ENCODE measurements around the gene RORB. TPM values are rescaled to one million over a fixed set of nuclear protein-coding genes. Genes with fewer than 3 reads are reported as not detected.

The RORB gene
- polyA plus RNA-seq, 1 donor from 2014 or later = 0.77 TPM

DNA sequence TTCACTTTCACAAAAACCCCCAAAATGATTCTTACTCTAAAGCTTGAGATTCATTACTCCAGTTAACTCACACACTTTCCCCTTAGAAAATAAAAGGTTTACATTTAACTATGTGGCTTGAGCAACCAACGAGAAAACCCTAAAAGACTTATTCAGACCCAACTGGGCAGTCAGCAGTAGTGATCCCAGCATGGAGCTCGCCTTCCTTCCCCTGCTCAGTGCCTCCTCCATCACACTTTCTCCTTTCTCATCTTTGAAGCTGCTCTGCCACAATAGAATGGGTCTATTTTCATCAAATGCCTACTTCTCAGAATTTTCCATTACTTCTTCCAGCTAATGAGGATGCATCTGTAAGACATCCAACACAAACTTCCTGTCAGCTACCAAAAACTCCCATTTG, 29.1 kb downstream of the RORB start:
- TF ChIP-seq MXI1 (conservative IDR thresholded peaks at IDR 0.05; ENCODE audit: poor library complexity, severe bottlenecking) = no peak
- TF ChIP-seq, protein P1, sequence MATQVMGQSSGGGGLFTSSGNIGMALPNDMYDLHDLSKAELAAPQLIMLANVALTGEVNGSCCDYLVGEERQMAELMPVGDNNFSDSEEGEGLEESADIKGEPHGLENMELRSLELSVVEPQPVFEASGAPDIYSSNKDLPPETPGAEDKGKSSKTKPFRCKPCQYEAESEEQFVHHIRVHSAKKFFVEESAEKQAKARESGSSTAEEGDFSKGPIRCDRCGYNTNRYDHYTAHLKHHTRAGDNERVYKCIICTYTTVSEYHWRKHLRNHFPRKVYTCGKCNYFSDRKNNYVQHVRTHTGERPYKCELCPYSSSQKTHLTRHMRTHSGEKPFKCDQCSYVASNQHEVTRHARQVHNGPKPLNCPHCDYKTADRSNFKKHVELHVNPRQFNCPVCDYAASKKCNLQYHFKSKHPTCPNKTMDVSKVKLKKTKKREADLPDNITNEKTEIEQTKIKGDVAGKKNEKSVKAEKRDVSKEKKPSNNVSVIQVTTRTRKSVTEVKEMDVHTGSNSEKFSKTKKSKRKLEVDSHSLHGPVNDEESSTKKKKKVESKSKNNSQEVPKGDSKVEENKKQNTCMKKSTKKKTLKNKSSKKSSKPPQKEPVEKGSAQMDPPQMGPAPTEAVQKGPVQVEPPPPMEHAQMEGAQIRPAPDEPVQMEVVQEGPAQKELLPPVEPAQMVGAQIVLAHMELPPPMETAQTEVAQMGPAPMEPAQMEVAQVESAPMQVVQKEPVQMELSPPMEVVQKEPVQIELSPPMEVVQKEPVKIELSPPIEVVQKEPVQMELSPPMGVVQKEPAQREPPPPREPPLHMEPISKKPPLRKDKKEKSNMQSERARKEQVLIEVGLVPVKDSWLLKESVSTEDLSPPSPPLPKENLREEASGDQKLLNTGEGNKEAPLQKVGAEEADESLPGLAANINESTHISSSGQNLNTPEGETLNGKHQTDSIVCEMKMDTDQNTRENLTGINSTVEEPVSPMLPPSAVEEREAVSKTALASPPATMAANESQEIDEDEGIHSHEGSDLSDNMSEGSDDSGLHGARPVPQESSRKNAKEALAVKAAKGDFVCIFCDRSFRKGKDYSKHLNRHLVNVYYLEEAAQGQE (IDR thresholded peaks at IDR 0.05; ENCODE audit: borderline replicate concordance) = no peak
- TF ChIP-seq, protein P2, sequence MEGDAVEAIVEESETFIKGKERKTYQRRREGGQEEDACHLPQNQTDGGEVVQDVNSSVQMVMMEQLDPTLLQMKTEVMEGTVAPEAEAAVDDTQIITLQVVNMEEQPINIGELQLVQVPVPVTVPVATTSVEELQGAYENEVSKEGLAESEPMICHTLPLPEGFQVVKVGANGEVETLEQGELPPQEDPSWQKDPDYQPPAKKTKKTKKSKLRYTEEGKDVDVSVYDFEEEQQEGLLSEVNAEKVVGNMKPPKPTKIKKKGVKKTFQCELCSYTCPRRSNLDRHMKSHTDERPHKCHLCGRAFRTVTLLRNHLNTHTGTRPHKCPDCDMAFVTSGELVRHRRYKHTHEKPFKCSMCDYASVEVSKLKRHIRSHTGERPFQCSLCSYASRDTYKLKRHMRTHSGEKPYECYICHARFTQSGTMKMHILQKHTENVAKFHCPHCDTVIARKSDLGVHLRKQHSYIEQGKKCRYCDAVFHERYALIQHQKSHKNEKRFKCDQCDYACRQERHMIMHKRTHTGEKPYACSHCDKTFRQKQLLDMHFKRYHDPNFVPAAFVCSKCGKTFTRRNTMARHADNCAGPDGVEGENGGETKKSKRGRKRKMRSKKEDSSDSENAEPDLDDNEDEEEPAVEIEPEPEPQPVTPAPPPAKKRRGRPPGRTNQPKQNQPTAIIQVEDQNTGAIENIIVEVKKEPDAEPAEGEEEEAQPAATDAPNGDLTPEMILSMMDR (IDR thresholded peaks at IDR 0.05; ENCODE audit: poor library complexity, severe bottlenecking) = no peak
- TF ChIP-seq RAD21 (conservative IDR thresholded peaks at IDR 0.05) = no peak
- no peak for TF ChIP-seq EZH2 (IDR thresholded peaks at IDR 0.05; ENCODE audit: borderline replicate concordance, insufficient read depth, low read length, poor library complexity, severe bottlenecking)
- TF ChIP-seq POLR2AphosphoS5 (IDR thresholded peaks at IDR 0.05) = no peak
- no peak for TF ChIP-seq SMC3 (conservative IDR thresholded peaks at IDR 0.05; ENCODE audit: poor library complexity)
- TF ChIP-seq EP300 (conservative IDR thresholded peaks at IDR 0.05; ENCODE audit: poor library complexity, severe bottlenecking) = no peak
- TF ChIP-seq TAF1 (IDR thresholded peaks at IDR 0.05; ENCODE audit: low read depth) = no peak
- Histone ChIP-seq H3K9ac (ENCODE audit: low read length) (no peak overlapping the region), H3K36me3 (ENCODE audit: insufficient read depth, low read length) (no peaks in the 10 kb centered on the region), H3K27me3 (ENCODE audit: insufficient read depth, low read depth, low read length) (no peaks in the 10 kb centered on the region), H3K4me2 (ENCODE audit: low read length) (no peak overlapping the region), H3K4me3 (ENCODE audit: low read length) (no peak overlapping the region), H2AFZ (ENCODE audit: low read depth, low read length) (no peak overlapping the region), H4K20me1 (ENCODE audit: insufficient read depth) (no peaks in the 10 kb centered on the region), H3K9me3 (ENCODE audit: low read length) (no peaks in the 10 kb centered on the region), H3K79me2 (replicated peaks; ENCODE audit: insufficient read depth, low read length) (no peaks in the 10 kb centered on the region), H3K9me2 (ENCODE audit: insufficient read depth, low read length) (no peaks in the 10 kb centered on the region), H3K27ac (ENCODE audit: low read length) (no peak overlapping the region), H3F3A (ENCODE audit: insufficient read depth, low read length, poor library complexity, severe bottlenecking) (no peaks in the 10 kb centered on the region)

DNA sequence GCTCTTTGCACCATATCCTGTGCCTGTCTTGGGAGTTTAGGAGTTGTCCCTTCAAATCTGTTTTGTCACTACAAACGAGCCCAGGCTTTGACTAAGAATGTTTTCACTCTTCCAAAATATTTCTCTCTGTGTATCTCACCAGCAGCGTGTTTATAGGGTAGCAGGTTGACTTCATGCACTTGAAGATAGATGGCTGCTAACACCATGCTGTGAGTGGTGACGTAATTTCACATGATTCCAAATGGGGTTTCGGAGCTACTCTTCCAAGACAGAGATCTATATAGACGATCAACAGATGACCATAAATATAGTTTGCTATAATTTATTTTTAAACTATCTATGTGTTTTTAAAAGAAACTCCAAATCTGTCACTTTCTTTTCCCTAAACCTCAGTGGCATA, 30.6 kb downstream of the RORB start:
- H3K4me2 ChIP-seq (ENCODE audit: low read length) = no peak overlapping the region
- no peaks in the 10 kb centered on the region for H4K20me1 ChIP-seq (ENCODE audit: insufficient read depth)
- H3K4me3 ChIP-seq (ENCODE audit: low read length) = no peak overlapping the region
- no peak overlapping the region for H3K27ac ChIP-seq (ENCODE audit: low read length)
- no peaks in the 10 kb centered on the region for H3K36me3 ChIP-seq (ENCODE audit: insufficient read depth, low read length)
- no peaks in the 10 kb centered on the region for H3K9me3 ChIP-seq (ENCODE audit: low read length)
- H3K79me2 ChIP-seq (replicated peaks; ENCODE audit: insufficient read depth, low read length) = no peaks in the 10 kb centered on the region
- H2AFZ ChIP-seq (ENCODE audit: low read depth, low read length) = no peak overlapping the region
- H3F3A ChIP-seq (ENCODE audit: insufficient read depth, low read length, poor library complexity, severe bottlenecking) = no peaks in the 10 kb centered on the region
- no peaks in the 10 kb centered on the region for H3K9me2 ChIP-seq (ENCODE audit: insufficient read depth, low read length)
- no peaks in the 10 kb centered on the region for H3K27me3 ChIP-seq (ENCODE audit: insufficient read depth, low read depth, low read length)
- no peak overlapping the region for H3K9ac ChIP-seq (ENCODE audit: low read length)
- TF ChIP-seq POLR2AphosphoS5 (IDR thresholded peaks at IDR 0.05) (no peak), TAF1 (IDR thresholded peaks at IDR 0.05; ENCODE audit: low read depth) (no peak), EZH2 (IDR thresholded peaks at IDR 0.05; ENCODE audit: borderline replicate concordance, insufficient read depth, low read length, poor library complexity, severe bottlenecking) (no peak), MXI1 (conservative IDR thresholded peaks at IDR 0.05; ENCODE audit: poor library complexity, severe bottlenecking) (no peak), RAD21 (conservative IDR thresholded peaks at IDR 0.05) (no peak), SMC3 (conservative IDR thresholded peaks at IDR 0.05; ENCODE audit: poor library complexity) (no peak), EP300 (conservative IDR thresholded peaks at IDR 0.05; ENCODE audit: poor library complexity, severe bottlenecking) (no peak)
- TF ChIP-seq, protein P1 (IDR thresholded peaks at IDR 0.05; ENCODE audit: borderline replicate concordance) = no peak
- TF ChIP-seq, protein P2 (IDR thresholded peaks at IDR 0.05; ENCODE audit: poor library complexity, severe bottlenecking) = no peak

Data from neural cell (in vitro differentiated cells).